CD14-positive monocyte (primary cell): Measurements from ENCODE around the gene JADE1. TPM values are rescaled to one million over a fixed set of nuclear protein-coding genes. Genes with fewer than 3 reads are reported as not detected.

Source experiments
- DNase-seq, 3 donors: peaks; one replicate each; pipeline ENCODE4 v3.0.0-alpha.2; 2011 to 2022
- H2AFZ ChIP-seq: 2 replicates; pipeline ENCODE4 v1.6.0; 2012; ENCODE audit warnings: mild to moderate bottlenecking, low read depth, low read length, inconsistent platforms; ENCODE audit not compliant: insufficient read depth, poor library complexity, severe bottlenecking
- H3K27ac ChIP-seq, 2 donors: 1 replicate in 1 of 2; 2 replicates in 1 of 2; pipeline ENCODE4 v1.5.1; 2012 to 2013; ENCODE audit warnings: low read length in 2 of 2, control low read depth in 1 of 2, inconsistent platforms in 1 of 2, low read depth in 1 of 2, mild to moderate bottlenecking in 1 of 2
- H3K27me3 ChIP-seq, 2 donors: one replicate each; pipeline versions ENCODE4 v1.6.0 to v1.6.1; 2011 to 2013; ENCODE audit warnings: low read length in 2 of 2; ENCODE audit not compliant: control insufficient read depth in 2 of 2, insufficient read depth in 2 of 2
- H3K36me3 ChIP-seq, 2 donors: replicated peaks in 1 of 2; 1 replicate in 1 of 2; 2 replicates in 1 of 2; pipeline versions ENCODE4 v1.5.1 to v1.6.1; 2012 to 2013; ENCODE audit warnings: low read length in 2 of 2, control low read depth in 1 of 2, inconsistent platforms in 1 of 2, mild to moderate bottlenecking in 1 of 2; ENCODE audit not compliant: insufficient read depth in 2 of 2, control insufficient read depth in 1 of 2
- H3K4me1 ChIP-seq, 2 donors: 1 replicate in 1 of 2; 2 replicates in 1 of 2; pipeline versions ENCODE4 v1.5.1 to v1.6.1; 2012 to 2013; ENCODE audit warnings: low read length in 2 of 2, control low read depth in 1 of 2, inconsistent platforms in 1 of 2, mild to moderate bottlenecking in 1 of 2, moderate library complexity in 1 of 2; ENCODE audit not compliant: insufficient read depth in 2 of 2, control insufficient read depth in 1 of 2
- H3K4me2 ChIP-seq: replicated peaks from 2 replicates; pipeline ENCODE3; 2012; ENCODE audit warnings: low read length, moderate library complexity, mild to moderate bottlenecking; ENCODE audit not compliant: poor library complexity, severe bottlenecking; ENCODE audit errors: extremely low read depth
- H3K4me3 ChIP-seq, 3 experiments: fragments of 200-600 bp in 1 of 3; sonication (generic) in 1 of 3; replicated peaks in 1 of 3; 1 replicate in 2 of 3; 2 replicates in 1 of 3; pipeline ENCODE4 v1.5.1; 2011 to 2013; ENCODE audit warnings: low read length in 3 of 3, mild to moderate bottlenecking in 3 of 3, control low read depth in 2 of 3, low read depth in 2 of 3, inconsistent platforms in 1 of 3, moderate library complexity in 1 of 3
- H3K79me2 ChIP-seq: 2 replicates; pipeline ENCODE4 v1.6.0; 2012; ENCODE audit warnings: mild to moderate bottlenecking, control low read depth, inconsistent platforms, low read length, moderate library complexity; ENCODE audit not compliant: insufficient read depth
- H3K9ac ChIP-seq: 2 replicates; pipeline ENCODE4 v1.6.0; 2017; ENCODE audit warnings: low read length, mild to moderate bottlenecking; ENCODE audit not compliant: insufficient read depth, poor library complexity, severe bottlenecking
- H3K9me3 ChIP-seq, 2 donors: replicated peaks in 1 of 2; 1 replicate in 1 of 2; 2 replicates in 1 of 2; pipeline versions ENCODE4 v1.5.1 to v1.6.1; 2012 to 2013; ENCODE audit warnings: low read length in 2 of 2, control low read depth in 1 of 2; ENCODE audit not compliant: control insufficient read depth in 1 of 2, insufficient read depth in 1 of 2
- H4K20me1 ChIP-seq: 2 replicates; pipeline ENCODE4 v1.6.0; 2012; ENCODE audit warnings: mild to moderate bottlenecking, low read length, control low read depth, moderate library complexity; ENCODE audit not compliant: insufficient read depth
- H3K27ac Mint-ChIP-seq, 7 donors: one replicate each; pipeline ENCODE4 v1.8.0; 2020; ENCODE audit warnings: mild to moderate bottlenecking in 7 of 7, mixed read lengths in 7 of 7, moderate library complexity in 6 of 7, inconsistent platforms in 2 of 7
- H3K27me3 Mint-ChIP-seq, 3 donors: one replicate each; pipeline ENCODE4 v1.8.0; 2021 to 2022; ENCODE audit warnings: low read depth in 3 of 3, mild to moderate bottlenecking in 3 of 3, mixed read lengths in 3 of 3, moderate library complexity in 3 of 3, inconsistent platforms in 1 of 3
- H3K36me3 Mint-ChIP-seq, 2 donors: one replicate each; pipeline ENCODE4 v1.8.0; 2020; ENCODE audit warnings: mixed read lengths in 2 of 2, inconsistent platforms in 1 of 2, mild to moderate bottlenecking in 1 of 2
- H3K4me1 Mint-ChIP-seq: one replicate; pipeline ENCODE4 v1.8.0; 2020; ENCODE audit warnings: mild to moderate bottlenecking, mixed read lengths
- H3K4me3 Mint-ChIP-seq, 2 donors: one replicate each; pipeline ENCODE4 v1.8.0; 2020; ENCODE audit warnings: mild to moderate bottlenecking in 2 of 2, mixed read lengths in 2 of 2, moderate library complexity in 1 of 2
- H3K9me3 Mint-ChIP-seq, 7 donors: one replicate each; pipeline ENCODE4 v1.8.0; 2020 to 2022; ENCODE audit warnings: mixed read lengths in 7 of 7, mild to moderate bottlenecking in 6 of 7, moderate library complexity in 6 of 7, inconsistent platforms in 2 of 7
- WGBS: methylation state at CpG from one replicate; pipeline ENCODE4 v1.1.5; 2013; ENCODE audit warnings: missing lambda C conversion rate; ENCODE audit not compliant: insufficient coverage; 5-methylcytosine and 5-hydroxymethylcytosine counted together
- intact Hi-C, 2 donors: fragments of 100-400 bp; cut with micrococcal nuclease; formaldehyde crosslinking; loops; one replicate each; pipeline versions ENCODE4 v1.15.0 to v1.15.1; 2023
- polyA plus RNA-seq, 3 donors: library from polyadenylated mRNA; depleted of rRNA in 1 of 3; unstranded in 2 of 3; stranded (reverse) in 1 of 3; fragments of 300-500 nt in 2 of 3; fragments of >200 nt in 1 of 3; fragmentation: Illumina TruSeq in 2 of 3; gene quantifications; 1 replicate in 2 of 3; 2 replicates in 1 of 3; pipeline ENCODE4 v1.2.3, GENCODE V29; 2012 to 2021
- TF ChIP-seq, protein P1 (sequence below): fragments of 200-600 bp; IDR thresholded peaks from one replicate; pipeline ENCODE4 v1.8.0; 2022; ENCODE audit warnings: antibody characterized with exemption, mild to moderate bottlenecking

JADE1 gene
- polyA plus RNA-seq, 3 donors, result 7.3 to 12.8 (median 12.3) TPM

DNA sequence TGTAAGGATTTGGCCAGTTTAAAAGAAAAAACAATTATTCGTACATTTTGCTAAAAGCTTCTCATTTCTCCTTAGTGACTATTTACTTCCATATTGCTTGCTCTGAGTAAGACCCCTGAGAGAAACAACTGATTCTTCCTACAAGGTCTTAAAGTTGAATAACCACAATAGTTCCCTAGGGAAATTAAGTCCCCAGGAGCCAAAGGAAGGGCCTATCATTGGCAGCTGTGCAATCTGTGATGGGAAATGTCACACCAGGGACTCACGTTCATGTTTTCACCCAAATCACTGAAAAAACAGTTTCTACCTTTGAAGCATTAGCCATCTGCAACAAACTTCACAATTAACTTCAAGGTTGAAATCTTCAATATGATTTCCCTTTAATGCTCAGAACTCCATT is 66.7 kb downstream of the JADE1 start:
- TF ChIP-seq, protein P1, sequence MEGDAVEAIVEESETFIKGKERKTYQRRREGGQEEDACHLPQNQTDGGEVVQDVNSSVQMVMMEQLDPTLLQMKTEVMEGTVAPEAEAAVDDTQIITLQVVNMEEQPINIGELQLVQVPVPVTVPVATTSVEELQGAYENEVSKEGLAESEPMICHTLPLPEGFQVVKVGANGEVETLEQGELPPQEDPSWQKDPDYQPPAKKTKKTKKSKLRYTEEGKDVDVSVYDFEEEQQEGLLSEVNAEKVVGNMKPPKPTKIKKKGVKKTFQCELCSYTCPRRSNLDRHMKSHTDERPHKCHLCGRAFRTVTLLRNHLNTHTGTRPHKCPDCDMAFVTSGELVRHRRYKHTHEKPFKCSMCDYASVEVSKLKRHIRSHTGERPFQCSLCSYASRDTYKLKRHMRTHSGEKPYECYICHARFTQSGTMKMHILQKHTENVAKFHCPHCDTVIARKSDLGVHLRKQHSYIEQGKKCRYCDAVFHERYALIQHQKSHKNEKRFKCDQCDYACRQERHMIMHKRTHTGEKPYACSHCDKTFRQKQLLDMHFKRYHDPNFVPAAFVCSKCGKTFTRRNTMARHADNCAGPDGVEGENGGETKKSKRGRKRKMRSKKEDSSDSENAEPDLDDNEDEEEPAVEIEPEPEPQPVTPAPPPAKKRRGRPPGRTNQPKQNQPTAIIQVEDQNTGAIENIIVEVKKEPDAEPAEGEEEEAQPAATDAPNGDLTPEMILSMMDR, result no peak
- WGBS, result no CpG with 5 or more reads among the region's 2 CpGs

DNA sequence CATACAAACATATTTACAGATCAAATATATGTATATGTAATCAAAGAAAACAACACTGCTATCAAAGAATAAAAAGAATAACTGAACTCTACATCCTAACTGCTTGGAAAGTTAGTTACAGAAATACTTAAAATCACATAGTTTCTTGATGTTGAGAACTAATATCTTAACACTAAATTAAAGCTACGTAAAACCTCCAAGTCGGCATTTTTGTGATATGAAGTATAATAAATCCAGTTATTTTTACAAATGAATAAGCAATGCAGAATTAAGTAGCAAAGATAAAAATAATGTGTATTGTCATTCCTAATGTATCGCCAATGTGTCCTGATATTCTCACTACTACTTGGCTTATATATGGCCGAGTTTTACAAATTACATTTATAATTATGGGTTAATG is 68.4 kb downstream of the JADE1 start:
- peaks cover 4 to 5% of the 10 kb centered on the region in 2 donors for H3K4me1 ChIP-seq
- H3K79me2 ChIP-seq, result no peaks in the 10 kb centered on the region
- no peak for DNase-seq
- no peak overlapping the region for H2AFZ ChIP-seq
- H3K9me3 ChIP-seq, result no peaks in the 10 kb centered on the region
- intact Hi-C loops, result no loop called here
- no peak overlapping the region for H3K4me3 ChIP-seq
- H3K4me3 Mint-ChIP-seq, result no peak overlapping the region
- H3K27me3 ChIP-seq, result no peaks in the 10 kb centered on the region
- WGBS, result no CpG with 5 or more reads among the region's 4 CpGs
- H3K27me3 Mint-ChIP-seq, result no peaks in the 10 kb centered on the region
- peaks cover 33 to 42% of the 10 kb centered on the region in 2 donors for H3K36me3 Mint-ChIP-seq
- H3K4me2 ChIP-seq, result no peak overlapping the region
- peaks cover 4% of the 10 kb centered on the region for H3K4me1 Mint-ChIP-seq
- H3K9ac ChIP-seq, result no peak overlapping the region
- TF ChIP-seq, protein P1, result no peak
- H3K36me3 ChIP-seq, result peaks cover 30 to 53% of the 10 kb centered on the region in 2 donors
- H4K20me1 ChIP-seq, result no peaks in the 10 kb centered on the region
- no peaks in the 10 kb centered on the region for H3K9me3 Mint-ChIP-seq
- H3K27ac ChIP-seq, result no peak overlapping the region
- no peak overlapping the region for H3K27ac Mint-ChIP-seq

More for the DNA sequence above, 66.7 kb downstream of the JADE1 start:
- H3K4me3 Mint-ChIP-seq, result no peak overlapping the region
- no peak overlapping the region for H3K27ac Mint-ChIP-seq
- no peak overlapping the region for H3K4me3 ChIP-seq
- no peaks in the 10 kb centered on the region for H3K27me3 Mint-ChIP-seq
- no peaks in the 10 kb centered on the region for H3K9me3 ChIP-seq
- H3K36me3 Mint-ChIP-seq, result peaks cover 43 to 52% of the 10 kb centered on the region in 2 donors
- intact Hi-C loops, result no loop called here
- DNase-seq, result no peak
- H3K27ac ChIP-seq, result no peak overlapping the region
- no peak overlapping the region for H3K9ac ChIP-seq
- H4K20me1 ChIP-seq, result no peaks in the 10 kb centered on the region
- H3K4me1 Mint-ChIP-seq, result peaks cover 4% of the 10 kb centered on the region
- H3K27me3 ChIP-seq, result no peaks in the 10 kb centered on the region
- no peak overlapping the region for H3K4me2 ChIP-seq
- no peak overlapping the region for H2AFZ ChIP-seq
- no peaks in the 10 kb centered on the region for H3K79me2 ChIP-seq
- H3K9me3 Mint-ChIP-seq, result no peaks in the 10 kb centered on the region
- H3K36me3 ChIP-seq, result peaks cover 41 to 57% of the 10 kb centered on the region in 2 donors
- peaks cover 4 to 5% of the 10 kb centered on the region in 2 donors for H3K4me1 ChIP-seq
